HG03159 (cell line): Measurements from ENCODE around the gene CYB561A3.
A peak's percentile ranks its signal among the peaks of the same experiment; 100 is the strongest.

Source experiments
- ATAC-seq: cut with Tn5 transposase; IDR thresholded peaks from one replicate; pipeline ENCODE4 v1.9.1; 2021; ENCODE audit warnings: mild to moderate bottlenecking, moderate library complexity; ENCODE audit not compliant: unreplicated experiment

Gene CYB561A3

DNA sequence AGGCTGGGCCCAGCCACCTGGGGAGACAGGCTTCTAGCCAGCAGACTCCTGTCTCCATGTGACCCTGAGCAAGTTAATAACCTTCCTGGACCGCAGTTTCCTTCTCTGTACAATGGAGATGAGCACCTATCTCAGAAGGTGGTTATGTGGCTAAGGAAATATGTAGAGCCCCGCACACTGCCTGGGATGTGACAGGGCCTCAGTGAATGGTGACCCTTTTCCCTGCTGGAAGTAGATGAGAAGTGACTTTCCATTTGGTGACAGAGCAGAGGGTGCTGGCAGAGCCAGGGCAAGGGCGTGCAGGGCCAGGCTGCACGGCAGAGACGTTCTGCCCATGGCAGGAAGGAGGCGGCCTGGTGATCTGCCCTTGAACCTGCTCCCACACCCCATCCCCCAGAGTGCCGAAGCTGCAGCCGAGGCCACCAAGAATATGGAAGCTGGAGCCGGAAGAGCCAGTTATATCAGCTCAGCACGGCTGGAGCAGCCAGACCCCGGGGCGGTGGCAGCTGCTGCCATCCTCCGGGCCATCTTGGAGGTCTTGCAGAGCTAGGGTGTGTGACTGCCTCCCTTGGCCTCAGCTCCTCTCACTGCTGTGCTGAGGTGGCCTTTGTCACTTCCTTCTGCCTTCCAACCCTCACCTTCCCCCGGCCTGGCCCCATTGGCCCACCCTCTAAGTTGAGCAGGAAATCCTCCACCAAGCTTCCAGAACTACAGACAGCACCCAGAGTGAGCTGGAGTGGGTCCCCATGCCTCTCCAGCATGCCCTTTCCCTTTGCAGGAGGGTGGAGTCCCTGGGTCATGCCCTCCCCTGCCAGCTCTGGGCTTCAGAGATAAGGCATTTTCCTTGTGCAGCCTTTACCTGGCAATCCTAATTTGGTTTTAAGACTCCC lies 15.5 kb downstream of the CYB561A3 start:
- ATAC-seq: no peak

GRCh38 chr11:61345170-61345610 lies 16.5 kb downstream of the CYB561A3 start:
- ATAC-seq: no peak

DNA sequence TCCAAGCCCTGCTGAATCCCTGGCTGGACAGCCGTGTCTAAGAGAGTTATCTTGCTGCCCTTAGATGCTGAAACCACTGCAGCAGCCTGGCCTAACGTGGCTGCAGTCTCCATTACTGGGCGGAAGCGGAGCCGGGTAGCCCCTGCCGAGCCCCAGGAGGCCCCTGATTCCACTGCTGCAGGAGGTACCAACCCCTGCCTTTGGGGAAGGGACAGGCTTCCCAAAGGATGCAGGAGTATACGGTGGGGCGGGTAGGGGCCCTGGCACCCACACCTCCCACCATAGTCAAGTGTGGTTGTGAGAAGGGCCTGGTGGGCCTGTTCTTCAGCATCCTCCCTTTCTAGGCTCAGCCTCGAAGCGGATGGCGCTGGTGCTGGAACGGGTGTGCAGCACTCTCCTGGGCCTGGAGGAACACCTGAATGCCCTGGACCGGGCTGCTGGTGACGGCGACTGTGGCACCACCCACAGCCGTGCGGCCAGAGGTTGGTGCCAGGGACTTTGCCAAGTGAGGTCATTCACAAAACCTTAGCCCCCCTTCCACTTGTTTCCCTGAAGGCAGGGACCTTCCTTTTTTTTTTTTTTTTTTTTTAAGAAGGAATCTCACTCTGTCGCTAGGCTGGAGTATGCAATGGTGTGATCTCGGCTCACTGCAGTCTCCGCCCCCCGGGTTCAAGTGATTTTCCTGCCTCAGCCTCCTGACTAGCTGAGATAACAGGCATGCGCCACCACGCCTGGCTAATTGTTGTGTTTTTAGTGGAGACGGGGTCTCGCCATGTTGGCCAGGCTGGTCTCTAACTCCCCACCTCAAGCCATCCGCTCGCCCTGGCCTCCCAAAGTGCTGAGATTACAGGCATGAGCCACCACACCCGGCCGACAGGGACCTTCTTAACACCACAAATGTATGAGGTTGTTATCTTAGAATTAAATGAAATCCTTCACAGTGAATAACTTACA lies 17.6 kb downstream of the CYB561A3 start:
- ATAC-seq: no peak

DNA sequence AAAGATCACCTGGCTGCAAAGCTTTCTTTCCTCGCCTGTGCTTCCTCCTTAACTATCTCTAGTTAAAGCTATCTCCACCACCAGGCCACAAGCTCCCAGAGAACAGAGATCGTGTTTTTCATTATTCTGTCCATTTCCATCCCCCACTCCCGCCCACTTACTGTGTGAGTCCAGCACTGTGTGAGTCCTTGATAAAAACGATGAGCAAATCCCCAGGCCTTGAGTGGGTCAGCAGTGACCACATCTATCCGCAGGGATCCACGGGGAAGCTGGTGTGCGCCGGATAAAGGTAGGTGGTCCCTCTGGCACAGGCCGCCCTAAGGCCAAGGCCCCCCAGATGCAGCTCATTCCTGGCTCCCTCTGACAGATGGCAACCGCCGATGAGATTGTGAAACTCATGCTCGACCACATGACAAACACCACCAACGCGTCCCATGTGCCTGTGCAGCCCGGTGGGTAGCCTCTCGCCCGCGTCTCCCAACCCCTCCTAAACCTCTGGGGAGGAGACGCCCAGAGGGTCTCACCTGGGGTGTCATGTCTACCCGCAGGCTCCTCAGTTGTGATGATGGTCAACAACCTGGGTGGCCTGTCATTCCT lies 19.4 kb downstream of the CYB561A3 start:
- no peak for ATAC-seq

DNA sequence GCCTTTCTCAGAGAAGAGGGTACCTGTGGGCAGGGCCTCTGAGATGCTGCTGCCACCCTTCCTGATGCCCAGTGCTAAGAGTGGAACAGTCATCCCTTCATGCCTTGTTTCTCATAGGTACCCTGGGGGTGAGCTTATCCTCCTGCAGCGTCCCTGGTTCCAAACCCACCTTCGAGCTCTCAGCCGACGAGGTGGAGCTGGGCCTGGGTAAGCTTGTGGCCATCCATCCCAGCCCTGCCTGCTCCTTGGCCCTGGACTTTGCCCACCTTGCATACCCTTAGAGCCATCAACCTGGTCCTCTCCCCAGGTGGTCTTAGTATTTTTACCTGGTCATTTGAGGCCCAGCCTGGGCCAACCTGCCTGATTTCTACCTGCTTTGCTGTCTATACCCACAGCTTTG lies 20.0 kb downstream of the CYB561A3 start:
- no peak for ATAC-seq

- ATAC-seq: no peak
Observed at GRCh38 chr11:61340979-61341378, 20.7 kb downstream of the CYB561A3 start.

- no peak for ATAC-seq
Observed at GRCh38 chr11:61339490-61339878, 22.2 kb downstream of the CYB561A3 start.

DNA sequence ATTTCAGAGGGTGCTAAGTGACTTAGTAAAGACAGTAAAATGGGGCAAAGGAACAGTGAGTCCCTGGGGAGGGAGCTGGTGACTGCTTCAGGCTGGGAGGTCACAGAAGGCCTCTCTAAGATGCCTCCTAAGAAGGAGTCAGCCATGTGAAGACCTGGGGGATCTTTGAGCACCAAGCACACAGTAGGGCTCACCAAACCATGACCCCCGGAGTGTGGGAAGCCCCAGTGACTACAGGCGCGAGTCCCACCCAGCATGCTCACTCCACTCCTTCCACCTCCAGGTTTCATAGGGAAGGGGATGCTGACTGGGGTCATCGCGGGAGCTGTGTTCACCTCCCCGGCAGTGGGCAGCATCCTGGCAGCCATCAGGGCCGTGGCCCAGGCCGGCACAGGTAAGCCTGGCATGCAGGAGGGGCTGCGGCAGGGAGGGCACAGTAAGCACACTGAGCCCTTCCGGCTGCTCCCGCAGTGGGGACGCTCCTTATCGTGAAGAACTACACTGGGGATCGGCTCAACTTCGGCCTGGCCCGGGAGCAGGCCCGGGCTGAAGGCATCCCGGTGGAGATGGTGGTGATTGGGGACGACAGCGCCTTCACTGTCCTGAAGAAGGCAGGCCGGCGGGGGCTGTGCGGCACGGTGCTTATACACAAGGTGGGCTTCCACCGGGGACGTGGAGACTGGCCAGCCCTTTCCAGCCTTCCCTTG lies 22.7 kb downstream of the CYB561A3 start:
- ATAC-seq: no peak

DNA sequence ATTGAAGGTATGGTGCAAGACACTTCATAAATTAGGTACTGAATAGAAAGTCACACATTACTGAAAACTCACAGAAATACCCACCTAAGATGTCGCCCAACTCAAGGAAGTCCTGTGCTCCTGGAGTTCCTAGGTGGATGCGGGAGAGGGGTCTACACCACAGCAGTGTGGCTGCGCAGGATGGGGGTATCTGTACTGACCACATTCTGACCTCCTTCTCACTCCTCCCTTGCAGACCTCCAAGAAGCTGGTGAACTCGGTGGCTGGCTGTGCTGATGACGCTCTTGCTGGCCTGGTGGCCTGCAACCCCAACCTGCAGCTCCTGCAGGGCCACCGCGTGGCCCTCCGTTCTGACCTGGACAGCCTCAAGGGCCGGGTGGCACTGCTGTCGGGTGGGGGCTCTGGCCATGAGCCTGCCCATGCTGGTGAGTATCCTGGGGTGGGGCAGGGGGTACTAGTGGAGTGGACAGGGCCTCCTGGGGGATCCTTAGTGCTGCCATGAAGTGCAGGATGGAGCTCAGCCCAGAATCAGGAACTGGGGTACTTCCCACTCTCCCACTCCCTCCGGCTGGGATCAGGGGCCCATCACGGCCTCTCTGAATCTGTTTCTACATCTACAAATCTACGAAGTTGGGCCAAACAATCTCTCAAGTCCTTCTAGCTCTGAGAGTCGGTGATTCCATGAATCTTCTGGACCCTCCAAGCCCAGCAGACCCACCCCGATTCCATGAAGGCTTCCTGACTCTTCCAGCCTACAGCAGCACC lies 23.8 kb downstream of the CYB561A3 start:
- ATAC-seq: no peak

DNA sequence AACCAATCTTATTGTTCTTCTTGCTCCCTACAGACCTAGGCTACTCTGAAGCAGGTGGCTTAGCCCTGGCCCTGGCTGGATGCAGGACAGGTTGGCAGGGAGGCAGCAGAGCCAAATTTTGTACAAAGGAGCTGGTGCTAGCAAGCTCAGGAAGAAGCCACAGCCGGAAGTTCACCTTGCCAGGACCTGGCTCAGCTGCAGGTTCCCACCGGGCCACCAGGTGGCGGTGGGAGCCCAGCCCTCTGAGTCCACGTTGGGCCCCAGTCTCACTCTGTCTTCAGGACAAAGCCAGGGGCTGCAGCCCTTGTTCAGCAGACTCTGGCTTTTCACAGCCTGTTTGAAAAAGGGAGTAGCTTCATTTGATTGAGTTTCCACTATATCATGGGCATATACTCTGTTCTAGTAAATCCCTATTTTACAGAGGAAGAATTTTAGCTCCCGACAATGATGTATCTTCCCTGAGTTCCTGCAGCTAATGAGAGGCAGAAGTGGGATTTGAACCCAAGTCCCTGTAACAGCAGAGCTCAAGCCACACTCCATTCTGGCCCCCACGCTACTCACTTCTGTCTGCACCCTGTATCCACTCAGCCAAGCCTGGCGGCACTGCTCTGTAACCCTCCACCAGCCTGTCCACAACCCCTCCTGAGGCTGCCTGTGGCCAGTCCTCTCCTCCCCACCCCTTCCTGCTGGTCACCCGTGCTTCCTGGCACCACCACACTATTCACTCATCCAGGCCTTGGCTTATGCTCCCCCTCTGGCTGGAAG lies 25.3 kb downstream of the CYB561A3 start:
- peak; percentile 51 for ATAC-seq

GRCh38 chr11:61335355-61335710 lies 26.3 kb downstream of the CYB561A3 start:
- no peak for ATAC-seq

DNA sequence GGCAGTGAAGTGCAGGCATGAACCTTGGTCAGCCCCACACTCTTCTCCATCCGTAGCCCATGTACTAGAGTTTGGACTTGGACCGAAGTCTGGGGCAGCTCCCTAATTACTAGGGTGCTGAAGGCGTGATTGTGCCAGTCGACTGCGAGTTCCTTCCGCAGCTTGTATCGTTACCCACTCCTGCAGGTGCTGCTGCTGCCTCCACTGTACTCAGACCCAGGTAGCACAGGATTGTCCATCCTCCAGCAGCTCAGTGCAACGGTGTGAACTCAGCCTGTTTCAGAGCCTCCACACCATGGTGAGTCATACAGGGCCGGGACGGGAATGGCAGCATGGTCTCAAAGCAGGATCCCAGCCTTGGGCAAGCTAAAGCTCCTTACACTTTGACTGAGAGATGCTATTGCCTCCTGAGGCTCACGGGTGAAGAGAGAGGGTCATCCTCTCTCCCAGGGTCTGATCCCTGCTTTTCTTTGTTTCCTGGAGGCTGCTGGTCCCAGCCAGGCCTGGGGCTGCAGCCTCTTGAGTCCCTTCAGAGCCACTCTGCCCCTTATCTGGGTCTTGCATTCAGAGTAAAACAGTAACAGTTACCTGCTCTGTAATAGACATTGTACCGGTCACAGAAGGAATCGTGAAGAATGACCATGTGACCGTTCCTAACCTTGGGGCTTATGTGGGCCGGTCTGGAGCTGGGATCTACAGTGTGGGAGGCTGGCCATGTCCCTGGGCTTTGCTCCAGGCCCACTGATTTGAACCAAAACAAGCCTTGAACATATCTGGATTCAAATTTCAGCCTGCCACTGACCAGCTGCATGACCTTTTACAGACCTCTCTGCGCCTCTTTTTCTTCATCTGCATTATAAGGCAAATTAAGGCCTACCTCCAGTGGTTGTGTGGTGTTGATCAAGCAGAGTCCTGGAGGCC lies 27.0 kb downstream of the CYB561A3 start:
- ATAC-seq: no peak

DNA sequence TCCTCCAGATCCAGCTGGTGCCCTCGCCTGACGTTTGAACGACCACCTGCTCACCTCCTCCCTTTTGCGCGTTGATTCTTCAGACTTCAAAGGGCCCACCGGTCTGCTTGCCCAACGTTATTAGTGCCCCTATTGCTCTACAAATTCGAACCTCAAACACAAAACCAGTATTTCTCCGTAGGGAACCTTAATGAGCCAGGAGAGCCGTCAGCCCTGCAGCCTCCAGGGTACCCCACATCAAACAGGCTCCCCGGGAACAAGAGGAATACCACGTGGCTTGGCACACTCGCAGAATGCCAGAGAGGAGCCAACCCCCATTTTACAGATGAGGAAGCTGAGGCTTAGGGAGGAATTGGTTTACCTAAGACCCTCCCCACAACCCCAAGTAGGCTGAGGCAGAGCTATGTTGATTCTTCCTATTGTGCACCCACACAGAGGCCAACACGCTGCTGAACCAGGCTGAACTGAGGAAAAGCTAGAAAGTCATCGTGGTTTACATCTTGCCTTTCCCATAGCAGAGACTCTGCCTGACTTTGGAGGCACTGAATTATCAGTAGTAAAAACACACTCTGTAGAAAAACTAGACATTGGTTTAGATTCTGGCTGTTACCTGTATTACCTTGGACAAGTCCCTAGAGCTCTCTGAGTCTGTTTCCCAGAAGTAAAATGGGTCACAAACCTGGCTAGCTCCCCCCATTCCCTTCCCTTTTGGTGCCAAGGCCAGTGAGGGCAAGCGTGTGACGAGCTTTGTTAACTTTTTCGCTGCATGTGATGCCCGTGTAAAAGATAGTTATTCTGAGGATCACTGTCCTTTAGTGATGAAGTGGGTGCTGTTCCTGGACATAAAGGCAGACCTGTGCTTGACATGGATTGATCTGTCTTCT lies 27.9 kb downstream of the CYB561A3 start:
- ATAC-seq: no peak

GRCh38 chr11:61332797-61333549 lies 28.7 kb downstream of the CYB561A3 start, which contains the start of the genes DDB1 and TKFC:
TSS of gene DDB1 (minus strand) at chr11:61333105. CDS start at chr11:61332968, 137 bp downstream.
TSS of gene TKFC (plus strand) at chr11:61333228. CDS start at chr11:61334729, 1,501 bp downstream.
- peak; percentile 79 for ATAC-seq

- peak; percentile 3 for ATAC-seq
Observed at GRCh38 chr11:61332281-61332796, 29.3 kb downstream of the CYB561A3 start.

DNA sequence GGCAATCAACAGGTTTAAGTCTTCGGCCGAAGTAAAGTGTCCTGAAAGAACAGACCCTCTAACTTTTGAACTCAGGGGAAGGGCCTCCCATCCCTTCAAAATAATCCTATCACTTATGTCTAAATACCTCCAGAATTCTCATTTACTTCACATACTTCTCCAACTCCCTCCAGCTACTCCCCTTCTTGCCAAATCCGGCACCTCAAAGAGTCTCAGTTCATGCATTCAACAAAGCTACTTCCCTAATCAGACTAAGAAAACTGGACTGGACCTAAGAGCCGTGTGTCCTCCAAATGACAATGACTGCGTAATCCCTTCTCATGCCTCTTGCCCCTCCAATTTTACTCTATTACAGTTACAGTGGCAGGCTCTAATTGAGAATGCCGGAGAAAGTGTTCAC lies 30.0 kb downstream of the CYB561A3 start:
- ATAC-seq: no peak
